Measurements from ENCODE around the gene GPR146.

The GPR146 gene

GRCh38 chr7:1045069-1046063, 1.0 kb downstream of the GPR146 start:
- DNase-seq = no peak

- no peak for DNase-seq
These were observed 2.7 kb downstream of the GPR146 start for GRCh38 chr7:1046722-1047679.

DNA sequence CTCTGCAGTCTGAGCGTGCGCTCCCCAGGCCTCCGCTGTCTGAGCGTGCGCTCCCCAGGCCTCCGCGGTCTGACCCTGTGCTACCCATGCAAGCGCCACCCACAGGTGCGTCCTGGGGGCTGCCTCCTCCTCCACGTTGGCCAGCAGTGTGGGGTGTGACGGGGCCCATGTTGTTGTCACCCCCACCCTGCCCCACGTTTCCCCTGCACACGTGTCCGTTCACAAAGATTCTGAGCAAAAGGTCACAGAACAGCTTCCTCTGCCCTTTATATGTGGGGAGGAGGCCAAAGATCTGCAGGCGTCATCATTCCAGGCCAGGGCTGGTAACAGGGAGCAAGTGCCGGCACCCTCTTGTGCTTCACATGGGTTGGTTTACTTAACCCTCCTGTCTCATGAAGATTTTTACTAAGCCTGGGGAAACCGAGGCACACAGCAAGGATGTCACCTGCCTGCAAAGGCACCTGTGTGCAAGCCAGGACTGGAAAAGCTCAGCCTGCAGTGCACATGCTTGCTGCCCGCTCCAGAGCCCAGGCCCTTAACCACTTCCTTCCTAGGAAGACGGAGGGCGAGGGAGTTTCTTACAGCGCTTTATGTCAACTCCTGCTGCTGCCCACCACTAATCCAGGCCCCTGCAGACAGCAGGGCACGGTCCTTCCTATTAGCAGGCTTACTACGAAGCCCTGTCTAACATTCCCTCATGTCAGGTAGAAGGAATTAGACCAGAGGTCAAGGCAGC, 4.8 kb downstream of the GPR146 start:
- no peak for DNase-seq

GRCh38 chr7:1049801-1050200, 5.5 kb downstream of the GPR146 start:
- DNase-seq = no peak

DNA sequence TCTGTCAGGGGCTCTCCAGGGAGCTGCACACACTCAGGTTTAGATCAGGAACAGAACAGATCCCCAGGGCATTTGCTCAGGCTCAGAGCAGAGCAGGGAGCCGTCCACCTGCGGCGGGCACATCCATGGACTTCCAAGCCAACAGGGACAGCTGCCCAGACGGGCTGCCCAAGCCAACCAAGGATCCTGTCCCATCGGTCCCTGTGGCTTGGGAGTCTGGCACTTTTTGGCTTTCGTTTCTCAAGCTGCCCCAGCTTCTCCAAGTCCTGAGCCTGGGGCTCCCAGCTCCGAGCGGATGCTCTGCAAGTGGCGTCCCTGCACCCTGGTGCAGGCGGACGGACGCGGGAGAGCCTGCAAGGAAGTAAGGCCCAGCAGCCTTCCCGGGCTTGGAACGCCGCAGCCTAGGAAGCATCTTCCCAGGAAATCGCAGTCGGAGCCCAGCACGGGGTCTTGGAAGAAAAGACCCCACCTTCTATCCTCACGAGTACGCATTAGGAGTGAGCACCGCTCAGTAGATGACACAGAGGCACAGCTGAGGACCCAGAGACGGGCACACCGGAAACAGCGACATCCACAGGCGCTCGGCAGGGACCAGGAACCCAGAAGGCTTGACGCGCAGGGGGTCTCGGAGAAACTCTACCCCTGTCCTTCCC, 6.0 kb downstream of the GPR146 start:
- no peak for DNase-seq

- no peak for DNase-seq
These were observed 6.8 kb downstream of the GPR146 start for GRCh38 chr7:1050956-1051690.

- DNase-seq = no peak
These were observed 7.9 kb downstream of the GPR146 start for GRCh38 chr7:1052031-1052818.

DNA sequence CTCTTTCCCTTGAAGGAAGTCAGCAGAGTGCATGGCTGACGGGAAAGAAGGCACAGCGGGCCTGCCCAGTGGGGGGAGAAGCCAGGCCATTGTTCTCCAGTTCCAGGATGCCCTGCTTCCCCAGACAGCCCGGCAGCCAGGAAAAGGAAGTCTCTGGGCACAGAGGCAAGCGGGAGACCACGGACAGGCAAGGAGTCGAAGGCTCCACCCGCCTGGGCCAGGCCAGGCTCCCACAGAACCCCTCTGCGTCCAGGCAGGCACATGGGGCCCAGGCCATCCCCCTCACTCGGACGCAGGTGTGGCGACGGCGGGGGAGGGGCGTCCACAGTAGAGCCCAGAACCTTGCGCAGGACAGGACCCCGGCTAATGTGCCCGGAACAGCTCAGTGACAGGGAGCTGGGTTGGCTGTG, 8.7 kb downstream of the GPR146 start:
- no peak for DNase-seq

DNA sequence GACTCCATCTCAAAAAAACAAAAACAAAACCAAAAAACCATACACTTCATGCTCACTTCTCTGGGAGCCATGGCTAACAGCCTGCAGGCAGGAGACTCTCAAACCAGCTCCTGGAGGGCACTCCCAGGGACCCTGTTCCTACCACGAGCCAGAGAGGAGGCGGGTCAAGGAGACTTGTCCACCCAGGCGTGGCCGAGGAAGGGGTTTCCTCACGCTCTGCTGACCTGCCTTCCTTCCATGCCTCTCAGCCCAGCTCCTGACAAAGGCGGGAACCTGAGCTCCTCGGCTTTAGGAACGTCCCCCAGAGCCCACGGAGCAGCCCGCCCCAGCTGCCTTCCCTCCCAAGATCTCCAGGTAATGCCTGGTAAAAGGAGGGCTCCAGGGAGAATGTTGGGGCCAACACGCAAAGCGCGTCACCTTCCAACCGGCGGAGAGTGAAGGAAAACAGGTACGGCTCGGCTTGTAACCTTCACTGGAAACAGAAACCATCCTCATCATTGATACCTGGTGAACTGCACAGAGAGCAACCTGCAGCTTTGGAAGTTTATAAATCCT, 9.5 kb downstream of the GPR146 start:
- no peak for DNase-seq

DNA sequence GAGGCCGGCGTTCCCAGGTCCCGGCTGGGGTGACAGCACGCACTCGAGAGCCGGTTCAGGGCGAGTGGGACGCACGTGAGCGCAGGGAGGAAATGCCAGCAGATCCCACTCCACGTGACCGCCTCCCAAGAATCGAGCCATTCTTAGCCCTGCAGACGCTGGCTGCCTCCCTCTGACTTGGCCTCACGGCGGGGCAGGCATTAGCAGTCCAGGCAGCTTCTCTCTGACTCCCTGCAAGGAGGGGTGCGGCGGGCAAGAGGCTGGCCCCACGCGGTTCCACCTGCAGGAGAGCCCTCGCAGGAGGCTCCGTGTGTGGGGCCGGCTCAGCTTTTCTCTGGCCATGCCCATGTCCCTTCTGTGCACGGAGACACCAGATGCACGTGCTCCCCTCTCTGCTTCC, 10.1 kb downstream of the GPR146 start:
- no peak for DNase-seq

- DNase-seq = no peak
These were observed 10.6 kb downstream of the GPR146 start for GRCh38 chr7:1054861-1055450.

GRCh38 chr7:1055491-1055955, 11.2 kb downstream of the GPR146 start:
- DNase-seq = no peak

GRCh38 chr7:1055956-1056784, 11.8 kb downstream of the GPR146 start:
- DNase-seq = no peak

GRCh38 chr7:1056785-1057410, 12.6 kb downstream of the GPR146 start:
- DNase-seq = no peak

GRCh38 chr7:1057416-1058291, 13.3 kb downstream of the GPR146 start:
- no peak for DNase-seq

- DNase-seq = no peak
These were observed 14.0 kb downstream of the GPR146 start for GRCh38 chr7:1058311-1058710.

DNA sequence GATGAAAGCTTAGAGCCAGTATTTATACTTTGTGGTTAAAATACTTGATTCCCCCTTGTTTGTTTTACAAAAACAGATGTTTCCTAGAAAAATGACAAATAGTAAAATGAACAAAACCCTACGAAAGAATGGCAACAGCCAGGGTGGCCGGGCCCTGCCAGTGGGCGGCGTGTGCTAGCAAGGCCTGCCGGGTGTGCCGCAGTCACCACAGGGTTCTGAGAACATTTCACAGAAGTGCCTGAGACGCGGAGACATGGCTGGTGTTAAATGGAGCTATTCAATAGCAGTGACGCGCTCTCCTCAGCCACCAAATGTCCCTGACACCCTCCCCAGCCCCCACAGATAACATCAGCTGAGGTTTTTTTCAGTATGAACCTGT, 14.5 kb downstream of the GPR146 start:
- DNase-seq = no peak
